Measurements from ENCODE around the gene ANO4.

DNA sequence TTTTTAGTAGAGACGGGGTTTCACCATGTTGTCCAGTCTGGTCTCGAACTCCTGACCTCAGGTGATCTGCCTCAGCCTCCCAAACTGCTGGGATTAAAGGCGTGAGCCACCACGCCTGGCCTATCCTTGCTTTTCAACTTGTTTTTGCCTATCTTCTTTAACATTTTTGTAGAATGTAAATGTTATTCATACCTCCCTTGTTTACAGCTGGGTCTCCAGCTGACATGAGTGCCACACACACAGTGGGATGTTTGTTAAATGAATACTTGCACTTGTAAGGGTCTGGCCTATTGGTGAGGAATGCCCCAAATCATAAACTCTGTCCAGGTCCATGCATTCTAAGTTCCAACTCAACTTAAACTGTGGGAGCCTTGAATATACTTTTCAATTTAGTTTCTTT, 176.3 kb downstream of the ANO4 start:
- TF ChIP-seq, protein P1, sequence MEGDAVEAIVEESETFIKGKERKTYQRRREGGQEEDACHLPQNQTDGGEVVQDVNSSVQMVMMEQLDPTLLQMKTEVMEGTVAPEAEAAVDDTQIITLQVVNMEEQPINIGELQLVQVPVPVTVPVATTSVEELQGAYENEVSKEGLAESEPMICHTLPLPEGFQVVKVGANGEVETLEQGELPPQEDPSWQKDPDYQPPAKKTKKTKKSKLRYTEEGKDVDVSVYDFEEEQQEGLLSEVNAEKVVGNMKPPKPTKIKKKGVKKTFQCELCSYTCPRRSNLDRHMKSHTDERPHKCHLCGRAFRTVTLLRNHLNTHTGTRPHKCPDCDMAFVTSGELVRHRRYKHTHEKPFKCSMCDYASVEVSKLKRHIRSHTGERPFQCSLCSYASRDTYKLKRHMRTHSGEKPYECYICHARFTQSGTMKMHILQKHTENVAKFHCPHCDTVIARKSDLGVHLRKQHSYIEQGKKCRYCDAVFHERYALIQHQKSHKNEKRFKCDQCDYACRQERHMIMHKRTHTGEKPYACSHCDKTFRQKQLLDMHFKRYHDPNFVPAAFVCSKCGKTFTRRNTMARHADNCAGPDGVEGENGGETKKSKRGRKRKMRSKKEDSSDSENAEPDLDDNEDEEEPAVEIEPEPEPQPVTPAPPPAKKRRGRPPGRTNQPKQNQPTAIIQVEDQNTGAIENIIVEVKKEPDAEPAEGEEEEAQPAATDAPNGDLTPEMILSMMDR (IDR thresholded peaks at IDR 0.05; ENCODE audit: control extremely low read depth in 1 of 3, insufficient read depth in 1 of 3, low read depth in 1 of 3, low read length in 3 of 3), result no peak
- TF ChIP-seq, protein P2, sequence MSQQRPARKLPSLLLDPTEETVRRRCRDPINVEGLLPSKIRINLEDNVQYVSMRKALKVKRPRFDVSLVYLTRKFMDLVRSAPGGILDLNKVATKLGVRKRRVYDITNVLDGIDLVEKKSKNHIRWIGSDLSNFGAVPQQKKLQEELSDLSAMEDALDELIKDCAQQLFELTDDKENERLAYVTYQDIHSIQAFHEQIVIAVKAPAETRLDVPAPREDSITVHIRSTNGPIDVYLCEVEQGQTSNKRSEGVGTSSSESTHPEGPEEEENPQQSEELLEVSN (IDR thresholded peaks at IDR 0.05), result no peak
- TF ChIP-seq POLR2A (IDR thresholded peaks at IDR 0.05; ENCODE audit: control extremely low read depth in 1 of 2, low read depth in 2 of 2, low read length in 2 of 2) (no peak), EZH2 (IDR thresholded peaks at IDR 0.05; ENCODE audit: low read depth, low read length, severe bottlenecking) (no peak), CHD1 (IDR thresholded peaks at IDR 0.05; ENCODE audit: low read depth, low read length) (no peak), PHF8 (conservative IDR thresholded peaks at IDR 0.05; ENCODE audit: low read depth, low read length) (no peak), CHD2 (IDR thresholded peaks at IDR 0.05; ENCODE audit: low read length) (no peak), RAD21 (IDR thresholded peaks at IDR 0.05 in 1 of 2, conservative IDR thresholded peaks at IDR 0.05 in 1 of 2; ENCODE audit: low read depth in 2 of 2, low read length in 2 of 2) (no peak), TAF1 (IDR thresholded peaks at IDR 0.05; ENCODE audit: low read depth, low read length) (no peak)
- TF ChIP-seq, protein P3, sequence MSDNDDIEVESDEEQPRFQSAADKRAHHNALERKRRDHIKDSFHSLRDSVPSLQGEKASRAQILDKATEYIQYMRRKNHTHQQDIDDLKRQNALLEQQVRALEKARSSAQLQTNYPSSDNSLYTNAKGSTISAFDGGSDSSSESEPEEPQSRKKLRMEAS (IDR thresholded peaks at IDR 0.05), result no peak
